MM.1S (cell line): ENCODE measurements around the gene NEU1.
"Not testable (repeated sequence)": the region's sequence is repeated elsewhere in the genome, so short reads cannot be mapped to it uniquely, and the experiment has no call there.

Experiments used
- DNase-seq: peaks from one replicate; pipeline ENCODE4 v3.0.0-alpha.2; 2015
- H2AFZ ChIP-seq: fragments of 300-600 bp; sonication (generic); 2 replicates; pipeline ENCODE4 v1.6.0; 2016; ENCODE audit warnings: antibody characterized with exemption, low read length
- H3F3A ChIP-seq: fragments of 300-600 bp; sonication (generic); 2 replicates; pipeline ENCODE4 v1.6.1; 2016; ENCODE audit warnings: mild to moderate bottlenecking, antibody characterized with exemption, low read length, moderate library complexity, mixed read lengths; ENCODE audit not compliant: insufficient read depth
- H3K27ac ChIP-seq: fragments of 300-600 bp; sonication (generic); 2 replicates; pipeline ENCODE4 v1.5.1; 2016; ENCODE audit warnings: mild to moderate bottlenecking, low read length
- H3K27me3 ChIP-seq: fragments of 300-600 bp; sonication (generic); replicated peaks from 2 replicates; pipeline ENCODE4 v1.6.0; 2016; ENCODE audit warnings: low read length; ENCODE audit not compliant: insufficient read depth
- H3K36me3 ChIP-seq: fragments of 300-600 bp; sonication (generic); replicated peaks from 2 replicates; pipeline ENCODE4 v1.6.1; 2016; ENCODE audit warnings: mild to moderate bottlenecking, low read length, mixed read lengths; ENCODE audit not compliant: insufficient read depth
- H3K4me1 ChIP-seq: fragments of 300-600 bp; sonication (generic); 2 replicates; pipeline ENCODE4 v1.6.1; 2016; ENCODE audit warnings: low read length, mixed read lengths
- H3K4me2 ChIP-seq: fragments of 300-600 bp; sonication (generic); 2 replicates; pipeline ENCODE4 v1.6.0; 2016; ENCODE audit warnings: low read depth, low read length
- H3K4me3 ChIP-seq: fragments of 300-600 bp; sonication (generic); 2 replicates; pipeline ENCODE4 v1.5.1; 2016; ENCODE audit warnings: low read length, mixed read lengths
- H3K79me2 ChIP-seq: fragments of 300-600 bp; sonication (generic); 2 replicates; pipeline ENCODE4 v1.6.1; 2016; ENCODE audit warnings: mixed run types, low read length, mixed read lengths
- H3K9ac ChIP-seq: fragments of 300-600 bp; sonication (generic); 2 replicates; pipeline ENCODE4 v1.6.1; 2016; ENCODE audit warnings: low read length, mixed read lengths
- H3K9me2 ChIP-seq: fragments of 300-600 bp; sonication (generic); replicated peaks from 2 replicates; pipeline ENCODE4 v1.6.1; 2016; ENCODE audit warnings: mild to moderate bottlenecking, low read length, mixed read lengths; ENCODE audit not compliant: insufficient read depth
- H3K9me3 ChIP-seq: fragments of 300-600 bp; sonication (generic); replicated peaks from 2 replicates; pipeline ENCODE4 v1.6.1; 2016; ENCODE audit warnings: mild to moderate bottlenecking, low read length, mixed read lengths; ENCODE audit not compliant: insufficient read depth
- H4K20me1 ChIP-seq: fragments of 300-600 bp; sonication (generic); 2 replicates; pipeline ENCODE4 v1.6.1; 2016; ENCODE audit warnings: mild to moderate bottlenecking, low read length, moderate library complexity, mixed read lengths; ENCODE audit not compliant: insufficient read depth
- EZH2 ChIP-seq: fragments of 300-600 bp; sonication (generic); optimal IDR thresholded peaks from 2 replicates; pipeline ENCODE3; 2017; ENCODE audit warnings: low read depth, mild to moderate bottlenecking, antibody characterized with exemption, low read length, mixed read lengths
- EZH2phosphoT487 ChIP-seq: fragments of 300-600 bp; sonication (generic); IDR thresholded peaks from 2 replicates; pipeline ENCODE4 v1.6.1; 2018; ENCODE audit warnings: antibody characterized with exemption, low read length
- TF ChIP-seq, protein P1 (sequence below): fragments of 300-600 bp; sonication (generic); IDR thresholded peaks from 2 replicates; pipeline ENCODE4 v1.5.1; 2016; ENCODE audit warnings: antibody characterized with exemption, low read length, mixed read lengths

NEU1 gene

GRCh38 chr6:31908791-31909190 lies 46.2 kb upstream of the NEU1 start:
- Histone ChIP-seq H3K4me3 (peak overlapping the region; percentile 10; the same call in 1 of the 2 replicates), H3K27me3 (no peaks in the 10 kb centered on the region), H3K4me2 (peak overlapping the region; percentile 56), H4K20me1 (no peaks in the 10 kb centered on the region), H3K9ac (peak overlapping the region; percentile 25; the same call in 1 of the 2 replicates), H3K9me3 (no peaks in the 10 kb centered on the region), H3K9me2 (no peaks in the 10 kb centered on the region), H3K27ac (peak overlapping the region; percentile 51; the same call in 1 of the 2 replicates), H3K4me1 (peaks cover 14% of the 10 kb centered on the region; the same call in 1 of the 2 replicates), H3F3A (peaks cover 8% of the 10 kb centered on the region), H2AFZ (0 out of 2 replicates have a peak overlapping the region, but pooled peaks have one; percentile 7), H3K36me3 (no peaks in the 10 kb centered on the region), H3K79me2 (no peaks in the 10 kb centered on the region)
- DNase-seq, result peak; percentile 46
- TF ChIP-seq, protein P1, sequence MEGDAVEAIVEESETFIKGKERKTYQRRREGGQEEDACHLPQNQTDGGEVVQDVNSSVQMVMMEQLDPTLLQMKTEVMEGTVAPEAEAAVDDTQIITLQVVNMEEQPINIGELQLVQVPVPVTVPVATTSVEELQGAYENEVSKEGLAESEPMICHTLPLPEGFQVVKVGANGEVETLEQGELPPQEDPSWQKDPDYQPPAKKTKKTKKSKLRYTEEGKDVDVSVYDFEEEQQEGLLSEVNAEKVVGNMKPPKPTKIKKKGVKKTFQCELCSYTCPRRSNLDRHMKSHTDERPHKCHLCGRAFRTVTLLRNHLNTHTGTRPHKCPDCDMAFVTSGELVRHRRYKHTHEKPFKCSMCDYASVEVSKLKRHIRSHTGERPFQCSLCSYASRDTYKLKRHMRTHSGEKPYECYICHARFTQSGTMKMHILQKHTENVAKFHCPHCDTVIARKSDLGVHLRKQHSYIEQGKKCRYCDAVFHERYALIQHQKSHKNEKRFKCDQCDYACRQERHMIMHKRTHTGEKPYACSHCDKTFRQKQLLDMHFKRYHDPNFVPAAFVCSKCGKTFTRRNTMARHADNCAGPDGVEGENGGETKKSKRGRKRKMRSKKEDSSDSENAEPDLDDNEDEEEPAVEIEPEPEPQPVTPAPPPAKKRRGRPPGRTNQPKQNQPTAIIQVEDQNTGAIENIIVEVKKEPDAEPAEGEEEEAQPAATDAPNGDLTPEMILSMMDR, result no peak
- TF ChIP-seq EZH2 (no peak), EZH2phosphoT487 (no peak)

GRCh38 chr6:31908255-31908654 lies 45.6 kb upstream of the NEU1 start:
- not testable (repeated sequence) for H3K9me3 ChIP-seq, H4K20me1 ChIP-seq, DNase-seq, H3K4me3 ChIP-seq, H3K9me2 ChIP-seq, H3K79me2 ChIP-seq, H3F3A ChIP-seq, H3K36me3 ChIP-seq, H3K27me3 ChIP-seq, H3K9ac ChIP-seq
- H2AFZ ChIP-seq, result 0 out of 2 replicates have a peak overlapping the region, but pooled peaks have one; percentile 7
- H3K27ac ChIP-seq, result peak overlapping the region; percentile 51; the same call in 1 of the 2 replicates
- H3K4me1 ChIP-seq, result peaks cover 14% of the 10 kb centered on the region; the same call in 1 of the 2 replicates
- peak overlapping the region; percentile 56; the same call in 1 of the 2 replicates for H3K4me2 ChIP-seq

GRCh38 chr6:31907158-31907813 lies 44.7 kb upstream of the NEU1 start:
- Histone ChIP-seq H3K27me3 (no peaks in the 10 kb centered on the region), H3K36me3 (no peaks in the 10 kb centered on the region), H3F3A (peaks cover 16% of the 10 kb centered on the region), H3K27ac (no peak overlapping the region), H3K9me2 (no peaks in the 10 kb centered on the region), H3K4me3 (no peak overlapping the region), H4K20me1 (no peaks in the 10 kb centered on the region), H3K9me3 (no peaks in the 10 kb centered on the region), H3K4me1 (peaks cover 14% of the 10 kb centered on the region; the same call in 1 of the 2 replicates), H2AFZ (no peak overlapping the region), H3K79me2 (no peaks in the 10 kb centered on the region), H3K4me2 (no peak overlapping the region), H3K9ac (no peak overlapping the region)
- no peak for TF ChIP-seq EZH2phosphoT487
- TF ChIP-seq EZH2, result no peak
- TF ChIP-seq, protein P1, result no peak
- no peak for DNase-seq

GRCh38 chr6:31906727-31907126 lies 44.1 kb upstream of the NEU1 start:
- not testable (repeated sequence) for H3K27ac ChIP-seq, H3K9me3 ChIP-seq, H4K20me1 ChIP-seq, H3K9ac ChIP-seq, H3K4me3 ChIP-seq, H3K79me2 ChIP-seq, H3K4me2 ChIP-seq, H2AFZ ChIP-seq, DNase-seq, H3K9me2 ChIP-seq, H3K36me3 ChIP-seq, H3K27me3 ChIP-seq
- peaks cover 14% of the 10 kb centered on the region; the same call in 1 of the 2 replicates for H3K4me1 ChIP-seq
- H3F3A ChIP-seq, result peaks cover 18% of the 10 kb centered on the region
